Activated CD4-positive, alpha-beta T cell treated with anti-CD3 and anti-CD28 coated beads, Interleukin-2, amount 50 U/mL, for 16 hours (primary cell): Measurements from ENCODE around the gene GIPC3.

Experiments used
- DNase-seq: peaks from one replicate; pipeline ENCODE4 v3.0.0-alpha.2; 2020

The GIPC3 gene, protein sequence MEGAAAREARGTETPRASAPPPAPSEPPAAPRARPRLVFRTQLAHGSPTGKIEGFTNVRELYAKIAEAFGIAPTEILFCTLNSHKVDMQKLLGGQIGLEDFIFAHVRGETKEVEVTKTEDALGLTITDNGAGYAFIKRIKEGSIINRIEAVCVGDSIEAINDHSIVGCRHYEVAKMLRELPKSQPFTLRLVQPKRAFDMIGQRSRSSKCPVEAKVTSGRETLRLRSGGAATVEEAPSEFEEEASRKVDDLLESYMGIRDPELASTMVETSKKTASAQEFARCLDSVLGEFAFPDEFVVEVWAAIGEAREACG

DNA sequence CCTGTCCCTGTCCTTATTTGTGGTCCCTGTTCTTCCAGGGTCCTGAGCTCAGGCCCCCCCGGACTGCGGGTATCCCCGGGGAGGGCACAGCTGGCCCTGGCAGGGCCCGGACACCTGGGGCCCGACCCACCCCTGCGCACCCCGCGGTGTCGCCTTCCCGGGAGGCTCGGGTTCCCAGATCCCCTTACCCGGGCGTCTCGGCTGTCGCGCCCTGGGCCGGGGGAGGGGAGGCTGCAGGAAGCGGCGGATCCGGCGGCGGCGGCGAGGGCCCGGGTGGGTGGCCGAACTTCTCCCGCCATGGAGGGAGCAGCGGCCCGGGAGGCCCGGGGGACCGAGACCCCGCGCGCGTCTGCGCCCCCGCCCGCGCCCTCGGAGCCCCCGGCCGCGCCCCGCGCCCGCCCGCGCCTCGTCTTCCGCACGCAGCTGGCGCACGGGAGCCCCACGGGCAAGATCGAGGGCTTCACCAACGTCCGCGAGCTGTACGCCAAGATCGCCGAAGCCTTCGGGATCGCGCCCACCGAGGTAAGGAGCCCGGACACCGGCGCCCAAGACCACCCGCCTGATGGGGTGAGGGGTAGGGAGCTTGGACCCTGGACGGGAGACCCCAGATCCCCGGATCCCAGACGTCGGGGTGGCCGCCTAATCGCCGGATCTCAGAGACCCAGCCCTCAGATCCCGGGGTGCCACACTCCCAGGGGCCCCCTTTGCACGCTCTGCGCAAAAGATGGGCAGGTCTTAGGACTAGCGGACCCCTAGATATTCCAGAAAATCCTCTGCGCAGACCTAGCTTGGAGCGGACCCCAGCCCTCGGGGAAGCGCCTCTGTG is at the start of gene GIPC3:
GIPC3 (plus strand) TSS at position 178 of the 826 bp plus-strand sequence; CDS start at position 298, 120 bp downstream.
- no peak for DNase-seq

DNA sequence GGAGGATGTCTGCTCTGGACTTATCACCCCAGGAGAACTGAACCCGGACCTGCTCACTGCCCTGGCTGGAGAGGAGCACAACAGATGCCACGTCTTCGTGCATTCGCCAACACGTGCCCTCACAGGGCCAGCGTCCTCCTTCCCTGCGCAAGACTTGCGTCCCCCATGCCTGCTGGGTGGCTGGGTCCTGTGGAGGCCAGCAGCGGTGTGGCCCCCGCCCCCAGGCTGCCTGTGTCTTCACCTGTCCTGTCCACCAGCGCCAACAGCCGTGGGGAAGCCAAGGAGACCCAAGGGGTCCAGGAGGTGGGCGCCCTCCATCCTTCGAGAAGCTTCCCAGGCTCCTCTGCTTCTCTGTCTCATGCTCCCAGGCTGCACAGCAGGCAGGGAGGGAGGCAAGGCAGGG is 49.7 kb upstream of the GIPC3 start:
- no peak for DNase-seq

DNA sequence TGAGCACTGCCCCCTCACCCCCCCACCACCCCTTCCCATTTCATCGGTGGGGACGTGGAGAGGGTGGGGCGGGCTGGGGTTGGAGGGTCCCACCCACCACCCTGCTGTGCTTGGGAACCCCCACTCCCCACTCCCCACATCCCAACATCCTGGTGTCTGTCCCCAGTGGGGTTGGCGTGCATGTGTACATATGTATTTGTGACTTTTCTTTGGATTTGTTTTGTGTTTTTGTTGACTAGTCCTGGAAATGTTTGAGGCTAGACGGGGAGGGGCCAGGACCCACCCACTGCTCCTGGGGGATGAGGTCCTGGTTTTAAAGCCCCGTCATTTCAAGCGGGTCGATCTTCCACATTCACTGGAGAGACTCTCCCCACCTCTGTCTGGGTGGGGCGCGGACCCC is 49.3 kb upstream of the GIPC3 start:
- DNase-seq = no peak

DNA sequence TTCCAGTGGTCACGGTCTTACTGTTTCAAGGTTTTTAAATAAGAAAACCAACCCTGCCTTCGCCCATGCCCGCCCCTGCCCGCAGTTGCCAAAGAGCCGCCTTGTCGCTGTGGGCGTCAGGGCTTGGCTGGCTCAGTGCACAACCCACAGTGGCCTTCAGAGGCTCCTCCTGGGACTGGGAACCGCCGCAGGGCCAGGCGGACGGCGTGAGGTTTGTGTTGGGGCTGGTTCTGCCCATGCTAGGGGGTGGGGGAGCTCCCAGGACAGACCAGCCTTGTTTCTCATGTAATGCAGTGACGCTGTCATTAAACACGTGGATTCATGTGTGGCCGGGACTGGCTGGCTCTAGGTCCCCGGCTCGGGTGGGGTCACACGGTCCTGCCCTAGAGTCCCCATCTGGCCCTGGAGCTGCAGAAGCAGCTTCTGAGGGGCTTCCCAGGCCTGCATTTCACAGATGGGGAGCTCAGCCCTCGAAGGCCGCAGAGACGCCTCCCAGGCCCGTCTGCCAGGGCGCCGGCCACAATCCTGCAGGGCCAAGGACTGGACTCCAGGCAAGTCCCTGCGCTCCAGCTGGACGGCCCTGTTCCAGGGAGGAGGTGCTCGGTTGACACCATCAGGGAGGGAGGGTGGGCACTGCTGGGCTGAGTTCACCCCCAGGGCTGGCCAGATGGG is 48.7 kb upstream of the GIPC3 start:
- DNase-seq = no peak

DNA sequence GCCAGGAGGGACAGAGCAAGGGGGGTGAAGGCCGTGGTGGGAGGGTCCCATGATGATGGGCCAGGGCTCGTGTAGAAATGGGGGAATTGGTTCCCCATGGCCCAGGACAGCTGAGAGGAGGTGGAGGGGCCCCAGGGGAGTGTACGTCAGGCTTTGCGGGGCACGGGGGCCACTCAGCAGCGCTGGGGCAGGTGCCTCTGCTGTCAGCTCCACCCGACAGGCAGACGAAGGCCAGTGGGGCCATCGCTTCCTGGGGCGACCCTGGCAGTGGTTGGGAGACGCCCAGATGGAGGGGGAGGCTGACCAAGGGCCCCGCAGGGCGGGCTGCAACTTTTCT is 48.2 kb upstream of the GIPC3 start:
- no peak for DNase-seq

DNA sequence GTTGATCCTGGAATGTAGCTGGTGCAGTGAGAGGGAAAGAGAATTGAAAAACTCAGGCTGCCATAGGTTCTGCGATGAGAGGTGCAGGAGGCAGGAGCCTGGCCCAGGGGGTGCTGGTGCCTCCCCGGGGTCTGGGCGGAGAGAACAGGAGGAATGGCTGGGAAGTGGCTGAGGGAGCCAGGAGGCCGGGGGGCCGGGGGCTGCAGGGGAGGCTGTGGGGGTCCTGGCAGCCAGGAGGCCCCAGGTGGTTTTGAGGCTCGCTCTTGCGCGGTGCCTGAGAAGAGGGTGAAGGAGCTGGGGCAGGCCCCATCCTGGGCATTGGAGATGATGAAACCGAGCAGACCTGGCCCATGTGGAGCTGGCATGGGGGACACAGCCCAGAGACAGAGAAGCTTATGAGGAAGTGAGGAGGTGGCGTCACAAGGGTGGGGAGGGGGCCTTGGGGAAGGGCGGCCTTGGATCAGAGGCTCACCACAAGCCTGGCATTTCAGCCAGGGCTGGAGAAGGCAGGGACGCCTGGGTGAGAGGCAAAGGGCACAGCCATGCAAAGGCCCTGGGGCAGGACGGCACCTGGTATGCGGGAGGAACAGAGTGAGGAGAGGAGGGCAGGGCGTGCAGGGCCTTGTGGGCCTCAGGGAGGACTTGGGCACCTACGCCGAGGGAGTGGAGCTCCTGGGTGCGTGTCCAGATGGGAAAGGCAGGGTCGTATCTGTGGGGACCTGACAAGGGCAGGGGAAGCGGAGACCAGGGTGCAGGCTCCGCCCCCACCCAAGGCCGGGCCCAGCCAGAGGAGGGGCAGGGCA is 47.6 kb upstream of the GIPC3 start:
- DNase-seq = no peak

DNA sequence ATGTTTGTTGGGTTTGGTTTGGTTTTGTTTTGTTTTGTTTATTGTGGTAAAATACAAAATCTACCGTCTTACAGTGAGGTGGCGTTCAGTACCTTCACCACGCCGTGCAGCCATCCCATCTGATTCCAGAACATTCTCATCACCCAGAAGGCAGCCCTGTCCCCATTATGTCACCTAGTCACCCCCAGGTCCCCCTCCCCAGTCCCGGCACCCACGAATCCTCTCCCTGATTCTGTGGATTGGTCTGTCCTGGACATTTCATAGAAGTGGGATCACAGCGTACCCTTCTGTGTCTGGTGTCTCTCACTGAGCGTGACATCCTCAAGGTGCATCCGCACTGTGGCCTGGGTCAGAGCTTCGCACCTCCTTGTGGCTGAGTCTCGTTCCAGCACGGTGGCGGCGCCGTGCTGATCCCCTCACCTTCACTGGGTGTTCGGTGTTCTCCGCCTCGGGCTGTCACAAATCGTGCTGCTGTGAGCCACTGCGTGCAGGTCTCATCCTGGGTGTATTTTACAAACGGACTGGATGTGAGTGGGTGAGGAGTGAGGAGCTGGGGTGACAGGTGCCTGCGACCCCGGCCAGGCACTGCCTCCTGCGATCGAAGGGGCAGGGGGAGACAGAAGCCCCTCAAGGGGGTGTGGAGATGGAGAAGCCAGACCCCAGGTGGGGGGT is 46.9 kb upstream of the GIPC3 start:
- no peak for DNase-seq

DNA sequence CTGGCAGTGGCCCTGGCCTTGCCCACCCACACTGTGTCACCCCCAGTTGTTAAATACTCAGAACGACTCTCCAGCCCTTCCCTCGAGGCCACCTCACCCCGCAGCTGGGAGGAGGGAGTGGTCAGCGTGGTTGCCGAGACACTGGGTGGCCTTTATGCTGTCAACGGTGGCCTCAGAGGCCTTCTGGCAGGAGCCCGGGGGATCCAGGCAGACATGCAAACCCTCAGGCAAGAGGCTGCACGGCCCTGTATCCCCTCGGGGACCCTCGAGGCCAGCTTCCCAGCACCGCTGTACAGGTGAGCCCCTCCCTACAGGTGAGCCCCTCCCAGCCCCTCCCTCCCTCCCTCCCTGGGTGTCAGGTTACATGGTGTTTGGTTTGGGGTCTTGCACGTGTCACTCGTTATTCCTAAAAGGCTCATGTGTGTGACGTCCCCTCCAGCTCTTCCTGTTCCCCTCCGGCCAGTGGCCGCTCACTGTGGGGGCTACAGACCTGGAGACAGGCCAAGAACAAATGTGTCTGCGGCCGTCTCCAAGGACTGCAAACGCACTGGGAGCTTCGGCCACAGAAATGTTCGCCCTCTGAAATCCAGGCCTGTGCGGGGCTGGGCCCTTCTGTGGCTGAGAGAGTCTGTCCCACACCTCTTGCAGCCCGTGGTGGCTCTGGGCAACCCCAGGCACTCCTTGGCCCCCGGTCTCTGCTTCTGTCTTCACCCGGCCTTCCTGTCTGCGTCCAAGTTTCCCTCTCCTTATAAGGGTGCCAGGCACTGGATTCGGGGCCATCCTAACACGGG is 46.1 kb upstream of the GIPC3 start, which contains the start of gene TEKTIP1:
TEKTIP1 (plus strand) TSS at position 210 of the 791 bp plus-strand sequence; CDS start at position 214, 4 bp downstream.
- no peak for DNase-seq

DNA sequence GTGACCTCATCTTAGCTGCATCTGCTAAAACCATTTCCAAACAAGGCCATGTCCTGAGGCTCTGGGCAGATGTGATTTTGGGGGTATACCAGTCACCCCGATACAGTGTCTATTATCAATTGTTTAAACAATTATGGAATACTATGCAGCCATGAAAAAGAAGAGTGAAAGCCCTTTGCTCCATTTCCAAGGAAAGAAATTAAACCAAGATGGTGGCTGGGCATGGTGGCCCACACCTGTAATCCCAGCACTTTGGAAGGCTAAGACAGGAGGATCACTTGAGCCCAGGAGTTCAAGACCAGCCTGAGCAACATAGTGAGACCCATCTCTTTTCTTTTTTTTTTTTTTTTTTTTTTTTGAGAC is 45.5 kb upstream of the GIPC3 start:
- DNase-seq = no peak

DNA sequence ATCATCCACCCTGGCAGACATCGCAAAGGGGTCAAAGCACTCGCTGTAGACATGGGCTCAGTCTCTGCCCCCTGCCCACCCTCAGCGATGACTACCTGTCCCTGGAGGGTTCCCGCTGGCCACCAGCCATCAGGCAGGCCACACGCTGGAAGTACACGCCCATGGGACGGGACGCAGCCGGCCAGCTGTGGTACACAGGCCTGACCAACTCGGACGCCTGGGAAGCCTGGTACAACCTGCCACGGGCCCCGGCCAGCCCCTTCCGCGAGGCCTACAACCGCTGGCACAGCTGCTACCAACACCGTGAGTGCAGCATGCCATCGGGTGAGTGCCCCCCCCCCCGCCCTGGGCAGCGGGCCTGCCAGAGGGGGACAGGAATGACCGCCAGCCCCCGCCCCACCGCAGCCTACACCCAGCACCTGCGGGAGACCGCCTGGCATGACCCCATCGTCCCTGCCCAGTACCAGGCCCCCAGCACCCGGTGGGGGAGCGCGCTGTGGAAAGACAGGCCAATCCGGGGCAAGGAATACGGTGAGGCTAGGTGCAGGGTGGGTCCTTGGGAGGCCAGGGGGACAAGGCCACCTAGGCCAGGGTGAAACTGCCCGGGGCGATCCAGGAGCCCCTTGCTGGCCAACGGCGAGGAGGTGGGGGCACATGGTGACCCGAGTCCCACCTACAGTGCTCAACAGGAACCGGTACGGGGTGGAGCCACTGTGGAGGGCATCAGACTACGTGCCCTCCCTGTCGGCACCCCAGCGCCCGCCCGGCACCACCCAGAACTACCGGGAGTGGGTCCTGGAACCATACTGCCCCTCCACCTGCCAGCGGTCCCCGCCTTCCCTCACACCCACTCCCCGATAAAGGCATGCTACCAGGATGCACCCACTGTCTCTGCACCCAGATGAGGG is 41.9 kb upstream of the GIPC3 start:
- DNase-seq = no peak

DNA sequence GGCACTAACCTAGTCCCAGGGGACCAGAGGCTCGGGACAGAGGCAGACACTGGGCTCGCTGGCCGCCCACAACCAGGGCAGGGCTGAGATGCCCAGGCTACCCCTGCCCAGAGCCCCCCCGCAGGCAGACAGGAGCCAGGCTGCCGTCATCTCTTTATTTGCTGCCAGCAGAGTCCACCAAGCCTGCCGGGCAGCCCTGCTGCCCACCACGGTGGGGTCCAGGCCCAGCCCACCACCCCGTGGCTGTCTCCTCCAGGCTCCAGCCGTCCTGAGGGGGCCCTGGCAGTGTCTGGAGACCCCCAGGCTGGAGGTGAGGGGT is 41.3 kb upstream of the GIPC3 start:
- no peak for DNase-seq

DNA sequence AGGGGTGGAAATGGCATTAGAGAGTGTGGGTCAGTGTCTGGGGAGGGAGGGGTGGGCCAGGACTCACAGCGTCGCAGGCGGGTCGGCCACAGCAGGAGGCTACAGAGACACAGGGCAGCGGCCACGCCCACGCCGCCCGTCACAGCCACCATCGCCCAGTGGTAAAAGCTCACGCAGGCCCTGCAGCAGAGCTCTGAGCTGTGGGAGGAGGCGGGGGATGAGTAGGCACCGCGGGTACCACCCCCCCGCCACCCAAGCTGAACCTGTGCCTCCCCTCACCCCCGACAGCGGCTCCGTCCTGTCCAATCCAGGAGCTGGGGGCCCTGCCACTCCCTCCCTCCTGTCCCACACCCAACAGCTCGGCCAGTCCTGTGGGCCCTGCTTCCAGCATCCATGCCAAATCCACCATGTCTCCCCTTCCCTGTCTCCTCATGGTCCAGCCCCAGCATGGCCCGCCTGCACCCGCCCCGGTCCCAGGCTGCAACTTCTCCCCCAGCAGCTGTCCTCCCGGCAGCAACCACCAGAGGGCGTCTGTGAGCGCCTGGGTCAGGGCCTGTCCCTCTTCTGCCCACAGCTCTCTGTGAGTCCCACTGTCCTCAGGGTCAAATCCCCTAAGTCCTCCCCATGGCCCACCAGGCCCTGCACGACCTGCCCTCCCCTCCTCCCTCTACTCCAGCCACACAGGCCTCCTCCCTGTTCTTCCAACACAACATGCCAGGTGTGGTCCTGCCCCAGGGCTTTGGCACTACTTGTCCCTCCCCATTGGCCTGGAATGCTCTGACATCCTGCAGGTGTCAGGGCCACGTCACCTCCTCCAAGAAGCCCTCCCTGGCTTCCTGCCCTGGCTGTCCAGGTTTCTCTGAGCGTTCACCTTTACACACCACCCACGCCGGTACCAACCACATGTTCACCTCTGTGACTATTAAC is 40.3 kb upstream of the GIPC3 start:
- DNase-seq = peak; percentile 77

DNA sequence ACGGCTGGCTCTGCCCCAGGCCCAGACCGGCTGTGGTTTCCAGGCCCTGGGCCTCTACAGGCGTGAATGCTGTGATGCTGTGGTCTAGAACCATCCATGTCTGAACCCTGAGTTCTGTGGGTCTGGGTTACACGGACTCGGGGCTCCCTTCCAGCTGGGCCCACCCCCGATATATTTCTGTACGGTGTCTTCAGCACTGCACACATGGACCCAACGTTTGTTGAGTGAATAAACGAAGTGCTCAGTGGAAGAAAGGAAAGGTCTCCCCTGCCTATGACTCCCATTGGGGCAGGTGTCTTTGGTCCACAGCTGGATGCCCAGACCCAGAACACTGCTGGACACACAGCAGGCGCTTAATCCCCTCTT is 39.6 kb upstream of the GIPC3 start:
- no peak for DNase-seq

DNA sequence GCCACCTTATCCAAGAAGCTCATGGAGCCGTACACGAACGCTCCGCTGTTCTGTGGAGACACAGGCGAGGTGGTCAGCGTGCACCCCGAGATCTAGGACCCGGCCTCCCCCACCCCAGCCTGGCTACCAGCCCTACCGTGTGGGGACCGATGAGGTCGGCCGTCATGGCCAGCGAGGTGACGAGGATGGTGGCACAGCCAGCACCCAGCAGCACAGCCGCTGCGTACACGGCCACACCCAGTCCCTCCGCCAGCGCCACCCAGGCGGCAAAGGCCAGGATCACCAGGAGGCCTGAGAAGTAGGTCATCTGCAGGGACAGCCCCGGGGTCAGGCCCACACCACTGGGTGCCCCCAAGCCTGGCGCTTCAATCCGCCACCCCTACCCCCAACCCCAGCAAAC is 39.2 kb upstream of the GIPC3 start:
- no peak for DNase-seq

DNA sequence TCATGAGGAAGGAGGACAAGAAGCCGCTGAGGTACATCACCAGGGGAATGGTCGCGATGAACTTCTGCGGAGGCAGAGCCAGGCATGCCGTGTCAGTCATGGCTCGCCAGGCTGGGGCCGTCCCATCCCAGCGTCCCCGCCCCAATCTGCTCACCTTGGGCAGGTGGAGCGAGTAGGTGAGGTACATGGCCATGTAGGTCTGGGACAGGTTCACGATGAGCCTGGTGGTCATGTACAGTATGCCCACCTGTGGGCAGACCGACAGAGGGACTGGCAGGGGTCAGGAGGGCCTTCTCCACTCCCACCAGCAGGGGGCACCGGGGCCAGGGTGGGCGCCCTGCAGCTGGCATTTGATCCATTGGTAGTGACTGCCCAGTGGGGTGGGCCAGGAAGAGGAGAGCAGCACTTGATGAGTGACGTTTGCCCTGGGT is 38.0 kb upstream of the GIPC3 start:
- DNase-seq = peak; percentile 42

DNA sequence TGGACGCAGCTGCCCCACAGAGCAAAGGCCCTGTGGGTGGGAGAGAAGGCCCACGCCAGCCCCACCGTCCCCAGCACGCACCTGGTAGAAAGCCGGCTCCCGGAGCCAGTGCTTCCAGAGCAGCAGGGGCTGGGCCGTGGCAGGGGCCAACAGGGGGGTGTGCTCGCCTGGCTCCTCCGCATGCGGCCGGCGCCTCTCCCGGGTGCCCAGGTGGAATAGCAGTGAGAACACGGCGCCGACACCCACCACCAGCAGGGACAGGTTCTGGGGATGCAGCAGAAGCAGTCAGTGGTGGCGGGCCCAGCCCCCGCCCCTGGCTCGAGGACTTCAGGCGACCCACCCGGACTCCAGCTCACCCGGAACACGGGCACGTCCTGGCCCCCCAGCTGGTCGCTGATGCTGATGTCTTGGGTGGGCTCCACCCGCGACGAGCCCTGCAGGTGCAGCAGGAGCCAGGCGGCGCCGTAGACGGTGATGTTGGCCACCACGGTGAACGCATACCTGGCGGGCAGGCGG is 37.5 kb upstream of the GIPC3 start:
- no peak for DNase-seq

DNA sequence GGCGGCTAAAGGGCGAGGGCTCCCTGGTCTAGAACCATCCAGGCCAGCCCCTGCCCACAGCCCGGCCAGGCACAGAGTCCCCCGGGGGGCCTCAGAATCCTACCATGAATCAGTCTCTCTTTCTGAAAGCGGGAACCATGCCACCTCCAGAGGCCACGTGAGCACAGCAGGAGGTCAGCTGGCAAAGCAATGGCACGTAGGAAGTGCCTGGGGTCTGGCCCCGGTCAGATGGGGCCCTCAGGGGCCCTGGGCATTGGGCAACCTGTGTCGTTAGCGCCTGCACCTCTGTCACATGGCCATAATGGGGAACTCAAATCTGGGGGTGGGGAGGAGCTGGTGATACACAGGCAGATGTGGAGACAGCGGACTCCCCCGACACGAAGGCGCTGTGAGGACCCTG is 36.7 kb upstream of the GIPC3 start:
- no peak for DNase-seq

DNA sequence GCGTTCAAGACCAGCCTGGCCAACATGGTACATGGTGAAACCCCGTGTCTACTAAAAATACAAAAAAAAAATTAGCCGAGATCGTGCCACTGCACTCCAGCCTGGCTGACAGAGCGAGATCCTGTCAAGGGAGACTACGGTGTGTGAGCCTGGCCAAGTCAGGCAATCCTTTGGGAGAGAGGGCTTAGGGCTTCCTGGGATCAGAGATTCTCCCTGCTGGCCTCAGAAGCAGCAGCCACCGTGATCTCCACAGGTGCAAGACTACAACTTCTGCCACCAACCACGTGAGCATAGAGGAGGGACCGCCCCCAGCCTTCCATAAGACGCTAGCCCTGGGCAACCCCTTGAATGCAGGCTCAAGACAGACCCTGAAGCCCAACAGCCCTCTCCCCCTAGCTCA is 35.5 kb upstream of the GIPC3 start:
- no peak for DNase-seq
